Measurements from ENCODE around the gene HNRNPM.
"Not testable (repeated sequence)": the region's sequence is repeated elsewhere in the genome, so short reads cannot be mapped to it uniquely, and the experiment has no call there.

The HNRNPM gene

DNA sequence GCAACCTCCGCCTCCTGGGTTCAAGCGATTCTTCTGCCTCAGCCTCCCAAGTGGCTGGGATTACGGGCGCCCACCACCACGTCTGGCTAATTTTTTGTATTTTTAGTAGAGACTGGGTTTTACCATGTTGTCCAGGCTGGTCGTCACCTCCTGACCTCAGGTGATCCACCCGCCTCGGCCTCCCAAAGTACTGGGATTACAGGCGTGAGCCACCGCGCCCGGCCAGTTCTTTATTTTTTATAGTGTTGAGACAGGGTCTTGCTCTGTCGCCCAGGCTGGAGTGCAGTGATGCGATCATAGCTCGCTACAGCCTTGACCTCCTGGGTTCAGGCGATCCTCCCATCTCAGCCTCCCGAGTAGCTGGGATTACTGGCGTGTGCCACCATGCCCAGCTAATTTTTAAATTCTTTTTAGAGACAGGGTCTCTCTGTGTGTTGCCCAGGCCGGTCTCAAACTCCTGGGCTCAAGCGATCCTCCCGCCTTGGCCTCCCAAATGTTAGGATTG lies 69.8 kb downstream of the HNRNPM start:
- DNase-seq = not testable (repeated sequence)

DNA sequence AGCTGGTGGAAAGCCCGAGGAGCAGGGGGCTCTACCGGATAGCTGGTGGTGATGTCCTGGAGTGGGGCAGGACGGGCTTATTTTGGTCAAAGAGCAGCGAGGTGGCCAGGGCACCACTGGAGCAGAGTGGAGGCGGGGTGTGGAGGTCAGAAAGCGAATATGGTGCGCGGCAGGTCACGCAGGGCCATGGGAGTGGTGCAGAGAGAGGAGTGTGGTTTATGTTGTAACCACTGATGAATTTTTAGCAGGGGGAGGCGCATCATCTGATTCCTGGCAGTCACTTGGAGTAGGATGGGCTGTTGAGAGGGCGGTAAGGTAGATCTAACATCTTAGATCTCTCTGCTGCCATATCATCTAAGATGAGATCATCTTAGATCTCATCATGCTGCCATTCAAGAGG lies 70.5 kb downstream of the HNRNPM start:
- DNase-seq = peak; percentile 73

DNA sequence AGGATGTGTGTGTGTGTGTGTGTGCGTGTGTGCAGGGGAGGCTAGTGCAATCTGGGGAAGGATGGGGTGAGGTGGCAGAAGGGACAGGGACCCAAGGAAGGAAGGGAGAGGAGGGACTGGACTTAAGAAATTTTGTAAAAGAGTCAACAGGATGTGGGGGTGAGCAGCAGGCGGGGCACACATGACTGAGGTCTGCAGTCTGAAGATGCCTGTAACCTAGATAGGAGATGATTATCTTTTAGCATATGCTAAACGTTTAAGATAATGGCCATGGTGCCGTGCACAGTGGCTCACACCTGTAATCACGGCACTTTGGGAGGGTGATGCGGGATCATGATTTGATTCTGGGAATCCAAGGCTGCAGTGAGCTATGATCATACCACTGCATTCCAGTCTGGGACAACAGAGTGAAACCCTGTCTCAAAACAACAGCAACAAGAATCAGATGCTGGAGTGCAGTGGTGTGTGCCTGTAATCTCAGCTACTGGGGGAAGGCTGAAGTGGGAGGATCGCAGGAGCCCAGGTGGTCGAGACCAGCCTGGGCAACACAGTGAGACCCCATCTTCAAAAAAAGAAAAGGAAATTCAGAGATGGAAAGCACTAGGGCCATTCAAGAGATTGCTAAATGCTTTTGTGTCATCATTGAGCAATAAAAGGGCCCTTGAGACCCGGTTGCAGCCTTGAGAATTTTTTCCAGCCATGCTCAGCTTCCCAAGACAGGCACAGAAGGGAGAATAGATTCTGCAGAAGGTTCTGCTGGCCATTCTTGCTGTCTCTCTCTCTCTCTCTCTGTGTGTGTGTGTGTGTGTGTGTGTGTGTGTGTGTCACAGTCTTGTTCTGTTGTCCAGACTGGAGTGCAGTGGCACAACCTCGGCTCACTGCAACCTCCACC lies 73.0 kb downstream of the HNRNPM start:
- peak; percentile 41 for DNase-seq

DNA sequence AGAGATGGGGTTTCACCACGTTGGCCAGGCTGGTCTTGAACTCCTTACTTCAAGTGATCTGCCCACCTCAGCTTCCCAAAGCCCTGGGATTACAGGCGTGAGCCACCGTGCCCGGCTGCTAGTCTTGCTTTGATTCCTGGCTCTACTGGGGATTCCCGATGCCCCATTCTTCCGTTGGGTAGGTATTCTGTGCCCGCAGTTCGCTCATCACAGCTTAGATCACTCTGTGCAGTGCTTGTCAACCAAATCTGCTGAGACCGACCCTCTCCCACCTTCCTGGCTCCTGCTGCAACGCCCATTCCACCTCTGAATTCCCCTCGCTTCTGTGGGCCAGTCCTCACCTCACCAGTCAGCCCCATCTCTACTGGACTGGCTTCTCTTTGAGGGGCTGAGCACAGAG lies 73.8 kb downstream of the HNRNPM start:
- no peak for DNase-seq

DNA sequence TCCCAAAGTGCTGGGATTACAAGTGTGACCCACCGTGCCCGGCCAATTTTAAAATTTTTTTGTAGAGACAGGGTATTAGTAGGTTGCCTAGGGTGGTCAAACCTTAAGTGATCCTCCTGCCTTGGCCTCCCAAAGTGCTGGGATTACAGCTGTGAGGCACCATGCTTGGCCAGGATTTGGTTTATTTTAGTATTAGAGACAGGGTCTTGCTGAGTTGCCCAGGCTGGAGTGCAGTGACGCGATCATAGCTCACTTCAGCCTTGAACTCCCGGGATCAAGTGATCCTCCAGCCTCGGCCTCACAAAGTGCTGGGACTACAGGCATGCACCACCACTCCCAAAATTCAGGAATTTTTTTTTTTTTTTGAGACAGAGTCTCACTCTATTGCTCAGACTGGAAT lies 74.6 kb downstream of the HNRNPM start:
- no peak for DNase-seq

DNA sequence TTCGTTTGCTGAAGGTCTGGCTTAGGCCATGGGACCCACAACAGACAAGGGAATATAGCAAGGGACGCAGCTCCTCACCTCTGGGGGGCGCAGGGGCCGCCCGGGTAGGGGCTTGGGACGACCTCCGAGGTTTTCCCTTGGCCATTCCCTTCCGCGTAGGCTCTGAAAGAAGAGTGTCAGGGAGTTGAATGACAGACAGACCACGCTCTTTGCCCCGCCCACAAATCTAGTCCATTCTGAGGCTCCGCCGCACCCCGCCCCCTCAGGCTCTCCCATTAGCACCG lies 80.6 kb downstream of the HNRNPM start:
- no peak for DNase-seq

DNA sequence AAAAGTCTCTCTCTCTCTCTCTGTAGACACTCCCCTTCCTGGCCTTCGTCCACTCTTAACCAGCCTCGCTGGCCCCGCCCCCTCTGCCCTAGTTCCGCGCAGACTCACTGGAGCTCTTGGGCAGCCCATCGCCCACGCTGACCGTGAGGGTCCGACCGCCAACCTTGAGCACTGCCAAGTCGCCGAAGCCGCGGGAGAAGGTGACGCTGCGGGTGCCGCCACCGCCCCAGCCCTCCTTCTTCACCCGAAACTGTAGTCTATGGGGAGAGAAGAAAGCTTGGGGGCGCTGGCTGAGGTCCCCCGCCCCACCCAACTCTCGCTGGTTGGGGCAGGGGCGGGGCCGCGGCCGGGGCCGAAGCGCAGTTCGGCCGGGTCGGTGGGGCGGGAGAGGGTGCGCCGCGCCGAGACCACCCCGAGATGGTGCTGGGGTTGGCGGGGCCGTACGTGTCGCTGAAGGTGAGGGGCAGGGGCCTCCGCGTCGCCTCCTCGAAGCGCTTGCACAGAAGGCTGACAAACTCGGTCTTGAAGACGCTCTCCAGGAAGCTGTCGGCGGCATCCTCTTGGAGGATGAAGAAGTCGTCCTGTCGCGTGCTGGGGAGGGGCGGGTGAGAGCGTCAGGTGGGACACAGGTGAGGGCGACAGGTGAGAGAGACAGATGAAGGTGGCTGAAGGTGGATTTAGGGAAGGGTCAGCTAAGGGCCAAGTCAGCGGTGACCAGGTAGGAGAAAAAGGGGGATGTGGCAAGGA lies 81.7 kb downstream of the HNRNPM start:
- DNase-seq = no peak

DNA sequence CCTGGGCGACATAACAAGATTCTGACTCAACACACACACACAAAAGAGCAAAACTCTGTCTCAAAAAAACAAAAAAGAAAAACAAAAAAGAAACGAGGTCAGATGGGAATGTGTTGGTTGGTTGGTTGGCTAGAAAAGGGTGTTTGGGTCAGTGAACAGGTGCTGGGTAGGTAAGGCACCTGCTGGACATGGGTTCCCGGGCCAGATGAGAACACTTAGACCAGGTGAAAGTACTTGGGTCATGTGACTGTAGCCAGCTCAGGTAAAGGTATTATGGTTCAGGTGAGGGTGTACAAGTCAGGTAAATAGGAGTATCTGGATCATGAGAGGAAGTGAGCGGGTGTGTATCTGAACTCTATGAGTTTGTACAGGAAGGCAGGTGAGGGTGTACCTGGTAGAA lies 83.7 kb downstream of the HNRNPM start:
- DNase-seq = no peak

DNA sequence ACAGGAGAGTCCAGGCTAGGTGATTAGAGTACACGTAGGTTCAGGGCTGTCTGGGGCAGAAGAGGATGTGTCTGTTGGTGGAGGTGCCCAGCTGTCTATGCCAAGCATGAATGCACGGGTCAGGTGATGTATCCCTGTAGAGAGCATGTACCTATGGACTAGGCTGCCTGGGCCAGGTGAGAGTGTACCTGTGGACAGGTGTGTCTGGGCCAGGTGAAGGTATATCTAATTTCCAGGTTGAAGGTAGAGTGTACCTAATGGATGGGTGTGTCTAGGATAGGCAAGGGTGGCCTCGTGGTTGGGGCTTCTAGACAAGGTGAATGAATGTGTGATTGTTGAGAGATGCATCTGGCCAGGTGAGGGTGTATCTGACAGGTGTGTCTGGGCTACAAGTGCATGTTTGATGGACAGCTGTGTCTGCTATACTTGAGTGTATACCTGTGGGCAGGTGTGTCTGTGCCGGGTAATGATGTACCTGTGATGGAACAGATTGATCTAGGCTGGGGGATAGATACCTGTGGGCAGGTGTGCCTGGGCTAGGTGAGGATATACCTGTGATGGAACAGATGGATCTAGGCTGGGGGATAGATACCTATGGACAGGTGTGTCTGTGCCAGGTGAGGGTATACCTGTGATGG lies 84.7 kb downstream of the HNRNPM start:
- DNase-seq = no peak

DNA sequence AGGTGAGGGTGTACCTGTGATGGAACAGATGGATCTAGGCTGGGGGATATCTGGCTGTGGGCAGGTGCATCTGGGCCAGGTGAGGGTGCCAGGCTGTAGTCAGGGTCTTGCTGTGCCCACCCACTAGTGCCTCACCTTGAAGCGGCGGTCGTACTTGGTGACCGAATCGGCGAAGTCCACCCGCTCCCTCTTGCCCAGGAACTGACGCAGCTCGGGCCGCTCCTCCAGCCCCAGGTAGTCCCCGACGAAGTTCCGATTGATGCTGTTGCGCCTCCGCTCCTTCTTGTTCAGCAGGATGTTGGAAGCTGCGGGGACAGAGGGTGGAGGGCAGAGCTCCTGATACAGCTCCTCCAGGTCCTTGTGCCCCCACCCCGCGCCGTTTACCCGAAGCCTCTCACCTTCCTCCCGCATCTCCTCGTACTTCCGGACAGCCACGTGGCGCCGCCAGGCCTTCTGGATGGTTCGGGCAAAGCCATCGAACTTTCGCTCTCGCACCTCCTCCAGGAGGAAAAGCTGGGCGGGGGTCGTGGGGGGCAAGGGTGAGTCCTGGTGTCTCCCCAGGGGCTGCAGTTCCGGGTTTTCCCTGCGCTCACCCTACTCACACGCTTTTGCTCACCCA lies 85.4 kb downstream of the HNRNPM start:
- no peak for DNase-seq

DNA sequence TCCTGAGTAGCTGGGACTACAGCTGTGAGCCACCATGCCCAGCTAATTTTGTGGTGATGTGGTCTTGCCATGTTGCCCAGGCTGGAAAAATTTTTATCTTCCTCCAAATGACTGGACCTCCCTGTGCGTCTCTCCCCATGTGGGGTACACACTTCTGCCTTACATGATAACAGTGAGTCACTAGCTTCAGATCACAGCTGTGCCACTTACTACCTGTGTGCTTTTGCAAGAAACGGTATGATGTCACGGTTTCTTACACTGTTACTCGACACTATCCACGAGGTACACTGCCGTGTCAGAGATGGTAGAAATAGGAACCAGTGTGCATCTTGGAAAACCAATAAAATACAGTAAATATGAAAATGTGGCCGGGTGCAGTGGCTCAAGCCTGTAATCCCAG lies 86.7 kb downstream of the HNRNPM start:
- no peak for DNase-seq

DNA sequence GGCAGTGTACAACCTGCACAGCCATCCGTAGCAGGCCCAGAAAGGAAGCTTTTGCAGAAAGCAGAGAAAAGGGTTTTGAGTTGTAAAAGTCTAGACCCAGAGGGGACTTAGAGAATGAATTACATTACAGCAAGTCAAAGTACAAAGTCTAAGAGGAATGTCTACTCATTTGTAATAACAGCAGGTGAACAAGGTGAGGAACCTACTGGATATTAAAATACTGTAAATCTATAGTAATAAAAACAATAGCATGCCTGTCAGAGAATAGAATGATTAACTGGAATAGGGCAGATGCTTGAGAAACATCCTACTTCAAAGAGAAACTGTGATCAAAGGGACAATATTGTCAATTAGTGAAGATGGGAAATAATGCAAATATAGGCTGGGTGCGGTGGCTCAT lies 87.5 kb downstream of the HNRNPM start:
- no peak for DNase-seq

DNA sequence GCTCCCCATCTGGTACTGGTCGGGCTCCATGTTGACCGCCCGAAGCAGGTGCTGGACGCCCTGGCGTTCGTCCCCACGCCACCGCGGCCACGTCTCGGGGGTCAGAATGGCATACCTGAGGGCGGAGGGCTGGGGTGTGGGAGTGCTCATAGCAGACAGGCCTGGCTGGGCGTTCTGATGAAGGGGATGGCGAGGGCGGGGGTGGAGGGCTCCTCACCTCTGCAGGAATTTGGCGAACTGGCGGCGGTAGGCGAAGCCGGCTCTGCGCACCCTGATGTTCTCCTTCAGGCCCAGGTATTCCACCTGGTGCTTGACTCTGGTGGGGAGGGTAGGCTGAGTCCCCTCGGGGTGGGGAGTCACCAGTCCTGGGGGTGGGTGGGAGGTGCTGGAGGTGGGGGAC lies 91.5 kb downstream of the HNRNPM start:
- DNase-seq = no peak

DNA sequence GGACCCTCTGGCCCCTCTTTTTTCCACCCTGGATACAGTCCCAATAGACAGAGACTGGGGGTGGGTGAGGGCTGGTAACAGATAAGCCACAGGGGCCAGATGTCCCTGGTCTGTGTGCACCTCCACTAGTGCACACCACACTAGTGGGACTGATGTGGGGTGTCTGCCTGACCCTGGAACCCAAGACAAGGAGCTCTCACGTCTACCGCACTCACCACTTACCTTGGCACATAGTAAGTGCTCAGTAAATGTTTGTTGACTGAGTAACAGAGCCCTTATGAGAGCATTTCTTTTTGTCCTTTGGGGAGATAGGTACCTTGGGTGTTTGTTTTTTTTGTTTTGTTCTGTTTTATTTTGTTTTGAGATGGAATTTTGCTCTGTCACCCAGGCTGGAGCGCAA lies 92.3 kb downstream of the HNRNPM start:
- DNase-seq = no peak

All from activated CD4-positive, alpha-beta T cell treated with anti-CD3 and anti-CD28 coated beads for 48 hours (primary cell).